HG03432 (cell line): Measurements from ENCODE around the gene OR2D2.
"Not testable (repeated sequence)": the region's sequence is repeated elsewhere in the genome, so short reads cannot be mapped to it uniquely, and the experiment has no call there.

Experiments used
- ATAC-seq: cut with Tn5 transposase; IDR thresholded peaks from one replicate; pipeline ENCODE4 v1.9.1; 2021; ENCODE audit warnings: mild to moderate bottlenecking, moderate library complexity; ENCODE audit not compliant: unreplicated experiment

OR2D2 gene

DNA sequence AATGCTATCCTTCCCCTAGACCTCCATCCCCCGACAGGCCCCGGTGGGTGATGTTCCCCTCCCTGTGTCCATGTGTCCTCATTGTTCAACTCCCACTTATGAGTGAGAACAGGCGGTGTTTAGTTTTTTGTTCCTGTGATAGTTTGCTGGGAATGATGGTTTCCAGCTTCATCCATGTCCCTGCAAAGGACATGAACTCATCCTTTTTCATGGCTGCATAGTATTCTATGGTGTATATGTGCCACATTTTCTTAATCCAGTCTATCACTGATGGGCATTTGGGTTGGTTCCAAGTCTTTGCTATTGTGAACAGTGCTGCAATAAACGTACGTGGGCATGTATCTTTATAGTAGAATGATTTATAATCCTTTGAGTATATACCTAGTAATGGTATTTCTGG, 4.6 kb downstream of the OR2D2 start:
- not testable (repeated sequence) for ATAC-seq

DNA sequence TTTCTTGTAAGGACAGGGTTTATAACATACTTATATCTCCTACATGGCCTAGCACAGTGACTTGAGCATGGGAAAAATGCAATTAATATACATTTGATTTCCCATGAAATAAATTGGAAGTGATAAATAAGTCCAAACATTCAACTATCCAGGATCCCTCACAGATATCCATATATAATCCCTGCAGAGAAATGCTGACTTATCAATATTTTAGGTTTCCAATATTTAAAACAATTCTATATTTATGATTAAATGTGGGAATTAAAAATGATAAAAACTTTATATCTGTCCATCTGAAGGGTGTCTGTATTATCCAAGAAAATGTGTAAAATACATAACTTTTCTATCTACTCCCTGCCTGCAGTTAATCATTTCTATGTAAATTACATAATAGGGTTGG, 9.5 kb downstream of the OR2D2 start:
- ATAC-seq, result no peak

DNA sequence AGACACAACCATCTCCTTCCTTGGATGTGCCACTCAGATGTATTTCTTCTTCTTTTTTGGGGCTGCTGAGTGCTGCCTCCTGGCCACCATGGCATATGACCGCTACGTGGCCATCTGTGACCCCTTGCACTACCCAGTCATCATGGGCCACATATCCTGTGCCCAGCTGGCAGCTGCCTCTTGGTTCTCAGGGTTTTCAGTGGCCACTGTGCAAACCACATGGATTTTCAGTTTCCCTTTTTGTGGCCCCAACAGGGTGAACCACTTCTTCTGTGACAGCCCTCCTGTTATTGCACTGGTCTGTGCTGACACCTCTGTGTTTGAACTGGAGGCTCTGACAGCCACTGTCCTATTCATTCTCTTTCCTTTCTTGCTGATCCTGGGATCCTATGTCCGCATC, 15.4 kb downstream of the OR2D2 start:
- no peak for ATAC-seq

DNA sequence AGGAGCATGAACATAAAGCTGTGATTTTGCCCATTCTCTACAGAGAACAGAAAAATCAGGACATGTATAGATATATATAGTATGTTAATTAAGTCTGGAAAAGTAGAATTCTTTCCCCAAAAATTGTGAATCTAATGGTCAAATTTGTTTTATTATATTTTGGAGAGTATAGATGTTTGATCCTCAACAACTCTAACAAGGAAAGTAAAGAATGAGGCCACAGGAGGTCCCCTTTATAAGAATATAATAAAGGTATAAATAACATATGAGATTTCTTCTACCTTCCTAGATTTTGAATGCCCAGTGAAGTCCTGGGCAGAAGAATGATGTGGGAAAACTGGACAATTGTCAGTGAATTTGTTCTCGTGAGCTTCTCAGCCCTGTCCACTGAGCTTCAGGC, 16.0 kb downstream of the OR2D2 start, which contains the start of gene OR10A4:
Gene OR10A4, plus strand, starts transcription at position 301 of the 400 bp plus-strand sequence. Its CDS starts 23 bp downstream, at position 324.
- no peak for ATAC-seq

DNA sequence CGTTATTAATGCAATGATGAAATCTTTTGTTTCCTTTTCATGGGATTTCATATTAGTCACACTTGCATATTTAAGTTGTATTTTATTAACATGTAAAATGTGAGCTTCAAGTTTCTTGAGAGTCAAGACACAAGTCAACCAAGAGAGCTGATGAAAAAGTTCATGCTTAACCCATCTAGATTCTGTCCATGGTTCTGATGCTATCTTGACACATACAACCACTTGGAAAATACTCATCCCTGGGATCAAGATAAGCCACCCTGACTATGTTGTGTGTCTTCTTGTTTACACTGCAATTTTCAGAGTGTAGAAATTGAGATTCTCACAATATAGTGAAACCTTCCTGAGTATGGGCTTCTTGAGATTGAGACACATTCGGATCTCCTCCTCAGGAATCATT, 16.5 kb downstream of the OR2D2 start:
- no peak for ATAC-seq

DNA sequence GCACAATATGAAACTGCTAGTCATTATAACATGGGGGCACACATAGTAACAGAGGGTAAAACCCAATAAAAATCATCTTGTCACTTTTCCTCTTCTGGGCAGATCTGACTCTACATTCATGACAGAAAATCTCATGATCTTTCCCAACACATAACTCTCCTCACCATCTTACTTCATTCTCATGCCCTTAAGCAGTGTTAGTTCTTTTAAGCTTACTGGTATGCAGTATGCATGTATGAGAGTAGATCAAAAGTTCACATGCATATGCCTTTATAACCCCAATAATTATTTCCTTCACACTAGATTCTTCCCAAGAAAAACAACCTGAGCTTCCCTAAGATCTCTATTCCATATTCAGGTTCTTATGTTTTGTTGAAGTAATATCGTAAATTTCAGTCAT, 21.0 kb downstream of the OR2D2 start:
- no peak for ATAC-seq

DNA sequence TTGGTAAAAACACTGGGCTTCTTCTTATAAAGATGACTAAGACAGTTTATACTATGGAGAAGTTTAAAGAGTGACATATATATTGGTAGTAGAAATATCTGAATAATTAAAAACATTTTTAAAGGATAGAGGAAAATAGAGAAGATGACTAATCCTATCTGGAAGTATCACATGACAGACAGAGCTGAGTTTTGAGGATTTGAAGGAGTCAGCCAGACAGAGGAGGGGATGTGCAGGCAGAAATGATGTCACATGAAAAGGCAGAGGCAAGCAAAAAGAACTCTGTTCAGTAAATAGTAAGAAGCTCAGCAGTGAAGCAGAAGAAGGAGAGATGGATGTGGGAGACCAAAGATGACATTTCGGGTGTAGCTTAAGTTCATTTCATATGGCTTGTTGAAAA, 27.9 kb downstream of the OR2D2 start:
- ATAC-seq, result no peak

DNA sequence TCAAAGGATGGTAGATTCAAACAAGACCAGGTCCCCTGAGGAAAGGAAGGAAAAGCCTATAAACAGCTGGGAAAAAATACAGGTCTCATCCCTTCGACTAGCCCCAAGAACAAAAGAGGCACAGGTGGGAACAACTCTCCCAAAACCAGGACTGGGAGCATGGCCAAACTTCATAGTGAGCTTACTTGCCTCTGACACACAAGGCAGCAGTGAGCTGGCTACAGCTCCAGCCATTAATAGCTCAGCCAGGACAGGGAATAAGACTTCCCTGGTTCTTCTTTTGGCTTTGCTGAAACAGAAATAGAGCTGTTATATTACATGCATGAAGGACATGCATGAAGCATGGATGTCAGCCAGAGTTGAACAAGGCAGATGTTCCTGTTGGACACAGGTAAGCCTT, 29.3 kb downstream of the OR2D2 start, which contains the start of gene OR10A2:
Gene OR10A2, plus strand, starts transcription at position 97 of the 400 bp plus-strand sequence. CDS start 6,698 bp downstream, outside the sequence.
- ATAC-seq, result no peak

DNA sequence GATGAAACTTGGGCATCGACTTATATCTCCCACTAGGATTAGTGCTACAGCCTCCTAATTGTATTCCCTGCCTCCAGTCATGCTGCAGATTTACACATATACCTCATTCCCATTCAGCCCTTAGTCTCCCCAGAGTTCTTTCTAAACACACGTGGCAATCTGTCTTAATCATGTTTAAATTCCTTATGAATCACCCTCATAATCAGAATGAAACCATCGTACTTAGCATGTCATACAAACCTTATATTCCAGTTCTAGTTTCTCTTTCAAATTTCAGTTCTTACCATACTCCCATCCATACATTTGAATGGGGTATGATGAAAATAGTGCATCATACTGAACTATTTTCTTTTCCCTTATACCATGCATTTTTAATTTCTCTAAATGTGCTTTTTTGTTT, 35.4 kb downstream of the OR2D2 start:
- peak; percentile 92 for ATAC-seq

DNA sequence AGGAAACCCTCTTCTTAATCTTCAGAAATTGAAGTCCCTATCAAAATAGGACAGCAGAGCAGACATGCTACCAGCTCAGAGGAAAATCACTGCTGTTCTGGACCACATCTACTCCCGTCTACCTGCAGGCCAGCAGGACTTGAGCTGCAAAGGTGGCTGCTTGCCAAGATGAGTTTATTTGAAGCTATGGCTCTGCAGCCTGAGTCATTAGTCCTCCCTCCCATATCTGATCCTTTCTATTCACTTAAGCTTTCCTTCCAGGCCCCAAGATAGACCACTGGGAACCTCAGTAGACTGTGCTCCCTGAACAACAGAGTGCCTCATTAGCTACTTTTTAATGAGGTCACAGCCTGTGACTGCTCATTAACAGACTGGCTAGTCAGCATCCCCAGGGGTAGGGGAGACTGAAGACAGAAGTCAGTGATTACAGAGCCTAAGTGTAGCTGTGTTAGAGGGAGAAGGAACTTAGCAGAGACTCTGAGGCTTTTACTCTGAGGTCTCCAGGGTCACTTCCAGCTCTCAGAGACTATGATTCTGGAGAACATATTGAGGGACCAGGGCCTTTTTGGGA, 36.2 kb downstream of the OR2D2 start:
- no peak for ATAC-seq

DNA sequence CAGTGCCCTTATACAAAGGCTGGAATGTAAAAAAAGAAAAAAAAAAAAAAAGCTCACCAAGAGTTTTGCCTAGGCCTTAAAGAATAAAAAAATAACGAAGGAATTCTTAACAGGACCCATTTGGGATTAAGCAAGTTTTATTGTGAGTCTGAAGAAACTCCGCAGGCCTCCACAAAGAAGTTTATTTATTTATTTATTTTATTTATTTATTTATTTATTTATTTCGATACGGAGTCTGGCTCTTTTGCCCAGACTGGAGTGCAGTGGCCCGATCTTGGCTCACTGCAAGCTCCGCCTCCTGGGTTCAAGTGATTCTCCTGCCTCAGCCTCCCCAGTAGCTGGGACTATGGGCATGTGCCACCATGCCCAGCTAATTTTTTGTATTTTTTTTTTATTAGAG, 37.5 kb downstream of the OR2D2 start:
- ATAC-seq, result not testable (repeated sequence)

DNA sequence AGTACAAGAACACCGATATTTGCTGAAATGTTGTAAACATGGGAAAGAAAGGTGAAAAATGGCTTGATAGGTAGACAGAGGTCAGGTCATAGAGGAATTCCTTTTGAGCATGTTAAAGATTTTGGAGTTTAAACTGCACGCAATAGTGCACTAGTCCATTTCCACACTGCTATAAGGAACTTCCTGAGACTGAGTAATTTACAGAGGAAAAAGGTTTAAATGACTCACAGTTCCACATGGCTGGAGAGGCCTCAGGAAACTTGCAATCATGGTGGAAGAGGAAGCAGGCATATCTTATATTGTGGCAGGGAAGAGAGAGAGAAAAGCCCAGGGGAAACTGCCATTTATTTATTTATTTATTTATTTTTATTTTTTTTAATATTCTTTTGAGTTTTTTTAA, 41.8 kb downstream of the OR2D2 start:
- ATAC-seq, result no peak

DNA sequence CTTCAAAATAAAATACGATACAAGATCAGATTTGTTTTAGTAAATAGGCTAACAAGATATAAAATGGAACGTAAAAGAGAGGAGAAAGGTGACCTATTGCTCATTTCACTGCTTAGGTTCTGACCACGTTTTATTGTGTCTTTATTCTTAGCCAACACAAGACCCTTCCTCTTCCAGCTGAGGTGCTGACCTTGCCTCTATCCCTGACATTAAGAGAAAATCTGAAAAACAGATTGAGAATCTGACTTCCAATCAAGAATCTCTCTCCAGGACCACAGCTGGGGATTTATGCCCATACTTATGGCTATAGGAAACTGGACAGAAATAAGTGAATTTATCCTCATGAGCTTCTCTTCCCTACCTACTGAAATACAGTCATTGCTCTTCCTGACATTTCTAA, 46.9 kb downstream of the OR2D2 start, which contains the start of gene OR10A5:
Gene OR10A5, plus strand, starts transcription at position 301 of the 400 bp plus-strand sequence. Its CDS starts 0 bp downstream, at position 301.
- no peak for ATAC-seq

DNA sequence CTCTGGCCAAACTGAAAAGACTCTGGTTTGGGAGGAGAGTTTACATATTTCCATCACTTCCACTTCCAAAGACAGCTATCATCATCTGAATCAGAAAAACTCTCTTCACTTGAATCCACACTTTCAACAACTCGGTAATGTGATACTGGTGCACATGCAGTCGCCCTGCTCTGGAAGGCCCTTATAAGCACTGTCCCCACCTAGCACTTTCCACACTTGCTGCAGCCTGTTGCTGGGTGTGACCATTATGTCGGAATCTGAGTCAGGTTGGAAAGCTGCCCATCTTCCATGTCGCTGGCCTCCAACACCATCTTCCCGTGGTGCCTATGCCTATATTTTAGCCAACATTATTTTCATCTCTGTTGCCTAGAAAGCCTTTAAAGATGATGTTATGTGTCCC, 47.9 kb downstream of the OR2D2 start:
- ATAC-seq, result no peak

DNA sequence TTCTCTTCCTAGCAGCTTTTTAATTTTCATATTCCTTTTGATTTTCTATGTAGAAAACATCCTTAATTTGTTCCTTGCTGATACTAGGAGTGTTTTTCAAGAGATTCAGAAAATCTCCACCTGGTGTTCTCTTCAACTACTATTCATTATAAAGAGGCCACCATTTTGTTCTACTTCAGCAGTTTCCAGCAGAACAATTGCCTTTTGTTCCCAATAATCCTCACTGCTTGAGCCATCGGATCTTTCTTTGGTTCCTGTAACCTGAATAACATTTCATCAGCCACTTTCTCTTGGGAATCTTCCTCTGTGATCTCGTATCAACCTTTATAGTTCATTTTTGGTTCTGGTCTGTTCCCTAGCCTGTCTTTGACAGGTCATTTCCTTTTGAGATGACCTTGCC, 48.6 kb downstream of the OR2D2 start:
- no peak for ATAC-seq

DNA sequence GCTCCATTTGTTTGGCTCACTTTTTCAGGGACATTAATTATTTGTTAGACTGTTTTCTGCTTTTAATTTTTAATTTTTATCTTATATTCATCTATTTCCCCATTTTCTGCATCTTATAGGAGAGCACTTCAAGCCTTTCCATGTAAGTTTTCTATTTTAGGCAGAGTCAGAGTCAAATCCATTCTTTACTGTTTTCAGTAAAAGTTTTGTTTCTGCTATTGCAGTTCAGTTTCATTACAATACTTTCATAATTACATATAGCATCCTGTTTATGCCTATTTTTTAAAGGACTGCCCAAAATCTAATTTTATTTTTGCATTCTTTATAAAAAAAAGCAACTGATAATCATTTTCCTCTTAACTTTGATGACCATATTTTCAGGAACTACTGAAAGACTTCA, 50.6 kb downstream of the OR2D2 start:
- no peak for ATAC-seq
